Activated gamma-delta T cell treated with anti-CD3 and anti-CD28 coated beads, Interleukin-2, amount 50 U/mL, for 16 hours (primary cell): ENCODE results near the gene GSTO2.
A peak's percentile ranks its signal among the peaks of the same experiment; 100 is the strongest.
"Not testable (repeated sequence)": the region's sequence is repeated elsewhere in the genome, so short reads cannot be mapped to it uniquely, and the experiment has no call there.

Source experiments
- DNase-seq: peaks from one replicate; pipeline ENCODE4 v3.0.0-alpha.2; 2020; ENCODE audit warnings: low read depth

GSTO2 gene

DNA sequence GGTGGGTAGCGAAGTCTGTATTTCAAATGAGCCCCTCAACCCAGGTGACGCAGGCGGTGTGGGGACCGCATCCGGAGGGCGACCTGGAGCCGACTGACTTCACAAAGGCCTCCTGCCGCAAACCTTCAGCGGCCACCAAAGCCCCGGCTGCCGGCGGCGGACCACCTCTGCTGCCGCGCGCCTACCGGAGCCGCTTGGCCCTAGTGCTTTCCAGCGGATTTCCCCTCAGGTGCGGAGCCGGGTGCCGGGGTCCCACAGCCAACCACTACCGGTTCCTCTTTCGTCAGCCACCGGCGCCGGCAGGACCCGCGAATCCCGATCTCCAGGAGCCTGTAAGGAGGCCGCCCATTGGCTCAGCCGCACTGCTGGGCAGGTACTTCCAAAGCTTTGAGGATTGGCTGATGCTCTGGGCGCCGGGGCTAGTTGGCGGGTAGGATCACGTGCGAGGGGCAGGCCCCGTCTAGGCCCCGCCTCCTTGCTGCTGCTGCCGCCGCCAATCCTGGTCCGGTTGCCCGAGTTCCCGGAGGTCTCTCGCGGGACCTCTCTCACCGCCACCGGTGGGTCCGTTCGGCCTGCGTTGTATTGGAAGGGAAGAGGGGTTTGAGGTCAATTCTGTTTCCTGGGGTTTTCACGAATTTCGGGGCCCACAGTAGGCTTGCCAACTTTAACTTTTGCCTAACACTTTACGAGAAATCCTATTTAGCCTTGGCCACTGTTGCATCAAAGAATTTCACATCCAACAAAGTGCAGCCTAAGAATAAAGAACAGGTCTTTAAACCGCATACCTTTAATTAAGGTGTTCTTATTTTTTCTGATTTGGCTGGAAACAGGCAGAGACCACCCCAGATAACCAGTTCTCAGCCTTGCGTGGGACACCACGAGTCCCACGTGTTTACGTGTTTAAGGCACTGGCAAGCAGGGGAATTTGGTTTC lies at the start of gene GSTO2:
GSTO2 (plus strand) TSS at position 472 of the 933 bp plus-strand sequence. CDS start 5,732 bp downstream, outside the sequence.
- peak; percentile 97 for DNase-seq

DNA sequence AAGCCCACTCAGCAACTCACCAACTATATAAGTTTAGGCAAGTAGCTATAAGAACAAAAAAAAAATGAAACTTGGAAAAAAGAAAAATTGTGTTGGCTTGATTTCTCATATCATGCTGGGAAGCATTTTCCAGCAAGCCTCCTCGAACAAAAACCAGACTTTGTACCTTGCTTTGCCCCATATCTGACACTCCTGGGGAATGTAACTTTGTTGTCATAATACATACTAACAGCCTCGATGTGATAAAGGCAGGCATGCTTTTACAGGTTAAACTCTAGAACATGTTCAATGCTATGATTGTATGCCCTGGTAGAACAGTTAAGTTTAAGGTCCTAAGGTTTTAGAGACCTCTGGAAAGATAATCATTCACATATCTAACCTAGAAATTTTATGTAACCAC lies 48.5 kb upstream of the GSTO2 start:
- DNase-seq = no peak

DNA sequence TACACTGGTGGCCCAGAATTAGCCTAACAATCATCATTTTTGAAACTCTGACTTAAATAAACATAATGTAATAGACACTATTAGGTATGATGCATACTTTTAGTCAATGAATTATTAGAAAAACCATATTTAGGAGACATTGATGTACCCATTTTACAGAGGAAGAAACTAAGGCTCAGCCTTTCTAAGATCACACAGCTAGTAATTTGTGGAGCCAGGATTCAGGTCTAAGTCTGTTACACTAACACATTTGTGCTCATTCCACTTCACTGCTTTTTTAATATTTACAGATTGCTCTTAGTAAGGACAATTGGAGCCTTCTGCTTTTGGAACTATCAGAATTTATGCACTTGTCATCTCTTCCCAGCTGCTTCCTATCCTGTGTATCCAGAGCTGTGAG lies 45.7 kb upstream of the GSTO2 start:
- no peak for DNase-seq

DNA sequence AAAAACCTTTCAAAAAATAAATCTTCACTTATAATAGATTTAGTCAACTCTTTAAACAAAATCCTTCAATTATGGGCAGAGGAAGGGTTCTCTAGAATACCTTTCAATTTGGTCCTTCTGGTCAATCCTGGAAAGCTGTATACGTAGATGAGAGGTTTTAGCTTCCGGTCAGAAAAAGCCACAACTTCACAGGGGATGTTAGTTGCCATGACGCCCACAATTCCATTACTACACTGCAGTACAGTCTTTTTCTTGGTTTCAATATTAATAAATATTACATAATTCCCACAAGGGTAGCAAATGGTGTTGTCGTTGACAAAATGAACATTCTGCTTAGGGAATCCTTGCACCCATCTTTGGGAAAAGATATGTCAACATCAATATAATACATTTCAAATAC lies 38.5 kb upstream of the GSTO2 start:
- DNase-seq = no peak

DNA sequence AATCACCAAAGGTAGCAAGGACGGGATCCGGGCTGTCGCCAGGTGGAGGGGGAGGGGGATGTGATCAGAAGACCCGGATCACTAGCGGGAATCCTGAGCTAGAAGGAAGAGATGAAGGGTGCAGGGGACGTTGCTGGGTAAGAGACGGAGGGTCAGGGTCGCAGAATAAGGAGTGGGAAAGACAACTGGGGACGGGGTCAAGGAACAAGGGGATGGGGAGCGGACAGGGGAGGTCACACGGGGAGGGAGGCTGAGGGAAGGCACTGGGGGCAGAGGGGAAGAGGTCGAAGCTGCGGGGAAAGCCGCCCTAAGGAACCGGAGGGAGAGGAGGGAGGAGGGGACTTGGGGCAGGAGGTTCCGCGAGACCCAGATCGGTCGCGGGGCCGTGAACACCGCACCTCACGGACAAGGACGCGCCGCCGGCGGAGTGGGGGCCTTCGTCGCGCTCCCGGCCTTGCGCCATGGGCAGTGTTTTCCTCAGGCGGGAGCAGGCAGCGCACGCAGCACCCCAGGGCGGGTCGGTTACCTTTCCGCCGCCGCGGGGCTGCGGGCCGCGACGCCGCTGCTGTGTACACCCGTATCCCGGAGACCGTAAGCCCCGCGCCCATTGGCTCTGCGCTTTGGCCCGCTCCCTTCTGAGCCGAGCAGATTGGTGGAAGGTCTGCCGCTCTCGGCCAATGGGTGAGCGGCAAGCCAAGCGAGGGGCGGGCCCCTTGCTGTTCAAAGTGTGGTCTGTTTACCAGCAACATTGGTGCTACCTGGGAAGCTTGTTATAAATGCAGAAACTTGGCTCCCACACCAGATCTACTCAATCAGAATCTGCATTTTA lies 37.0 kb upstream of the GSTO2 start, which contains the start of gene CFAP43:
CFAP43 (minus strand) TSS at position 581 of the 829 bp plus-strand sequence; CDS start at position 463, 118 bp downstream.
- DNase-seq = peak; percentile 98

DNA sequence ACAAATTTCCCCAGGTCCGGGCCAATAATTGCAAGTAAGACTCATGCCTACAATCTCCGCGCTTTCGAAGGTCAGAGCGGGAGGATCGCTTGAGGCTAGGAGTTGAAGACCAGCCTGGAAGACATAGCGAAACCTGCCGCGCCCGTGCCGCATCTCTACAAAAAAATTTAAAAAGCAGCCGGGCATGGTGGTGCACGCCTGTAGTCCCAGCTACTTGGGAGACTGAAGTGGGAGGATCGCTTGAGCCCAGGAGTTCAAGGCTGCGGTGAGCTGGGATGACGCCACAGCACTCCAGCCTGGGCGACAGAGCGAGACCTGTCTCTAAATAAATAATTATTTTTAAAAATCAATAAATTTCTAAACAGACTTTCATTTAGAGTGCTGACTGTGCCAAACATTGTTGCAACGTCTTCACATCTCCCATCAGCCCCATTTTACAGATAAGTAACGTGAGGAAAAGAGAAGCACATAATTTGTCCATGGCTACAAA lies 36.3 kb upstream of the GSTO2 start:
- no peak for DNase-seq

DNA sequence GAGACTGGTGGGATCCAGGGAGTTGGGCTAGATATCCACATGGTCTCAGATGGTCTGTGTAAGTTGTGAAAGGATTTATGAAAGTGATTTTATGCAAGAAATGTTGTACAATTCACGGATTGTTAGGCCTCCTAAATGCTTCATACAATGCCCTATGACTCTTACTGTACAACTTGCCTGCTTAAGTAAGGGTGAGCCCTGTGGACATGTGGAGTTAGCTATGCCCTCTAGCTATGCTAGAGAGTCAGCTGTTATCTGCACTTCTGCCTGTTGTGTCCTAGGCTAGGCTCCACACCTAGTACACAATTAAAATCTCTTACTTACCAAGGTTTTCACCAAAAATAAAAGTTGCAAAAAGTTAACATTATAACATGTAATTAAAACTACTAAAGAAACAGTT lies 35.2 kb upstream of the GSTO2 start:
- no peak for DNase-seq

DNA sequence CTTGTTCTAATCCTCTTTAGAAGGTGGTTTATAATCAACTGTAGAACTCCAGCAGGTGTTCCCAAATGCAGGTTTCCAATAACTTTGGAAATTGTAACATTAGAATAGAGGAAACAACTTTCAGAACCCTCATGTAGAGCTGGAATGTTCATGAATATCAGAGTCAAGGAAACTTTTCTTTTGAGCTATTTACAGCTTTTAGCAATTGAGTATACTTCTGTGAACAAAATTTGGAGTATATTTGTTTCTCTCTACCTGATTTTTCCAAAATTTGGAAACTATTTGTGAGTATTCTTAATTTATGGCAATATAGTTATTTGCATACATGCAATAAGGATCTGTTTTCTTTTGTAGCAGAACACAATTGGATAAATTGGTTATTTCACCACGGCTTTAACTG lies 34.0 kb upstream of the GSTO2 start:
- DNase-seq = no peak

DNA sequence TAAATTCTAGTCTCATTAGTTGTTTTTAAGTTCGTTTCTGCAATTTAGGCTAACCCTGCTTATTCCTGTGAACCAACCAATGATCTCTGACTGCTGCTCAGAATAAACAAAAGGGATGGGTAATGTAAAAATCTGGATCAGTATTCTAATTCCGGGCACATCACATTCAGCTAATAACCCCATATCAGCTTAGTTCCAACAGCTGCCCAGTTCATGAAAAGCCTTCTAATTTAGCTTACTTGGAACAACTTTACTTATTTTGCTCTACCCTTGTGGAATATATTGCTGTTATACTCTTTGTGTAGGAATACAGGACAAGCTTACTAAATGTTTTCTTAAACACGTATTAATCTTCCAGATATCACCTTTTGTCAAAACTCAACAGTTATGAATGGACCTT lies 33.2 kb upstream of the GSTO2 start:
- no peak for DNase-seq

DNA sequence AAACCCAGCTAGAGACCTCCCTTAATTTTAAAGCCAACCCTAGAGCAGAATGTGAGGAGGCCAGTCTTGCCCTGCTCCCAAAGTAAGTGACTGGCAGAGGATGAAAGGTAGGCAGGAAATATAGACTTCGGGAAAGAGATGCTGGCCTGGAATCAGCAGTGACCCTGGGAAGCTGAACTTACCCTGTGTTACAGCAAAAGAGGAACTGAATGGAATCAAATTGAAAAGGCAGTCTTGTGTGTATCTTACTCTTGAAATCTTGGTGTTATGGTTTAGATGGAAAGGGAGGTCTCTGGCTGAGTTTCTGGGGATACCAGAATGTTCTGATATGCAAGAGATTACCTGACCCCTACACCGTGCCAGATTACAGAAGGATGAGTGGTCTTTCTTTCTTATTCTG lies 28.9 kb upstream of the GSTO2 start:
- no peak for DNase-seq

DNA sequence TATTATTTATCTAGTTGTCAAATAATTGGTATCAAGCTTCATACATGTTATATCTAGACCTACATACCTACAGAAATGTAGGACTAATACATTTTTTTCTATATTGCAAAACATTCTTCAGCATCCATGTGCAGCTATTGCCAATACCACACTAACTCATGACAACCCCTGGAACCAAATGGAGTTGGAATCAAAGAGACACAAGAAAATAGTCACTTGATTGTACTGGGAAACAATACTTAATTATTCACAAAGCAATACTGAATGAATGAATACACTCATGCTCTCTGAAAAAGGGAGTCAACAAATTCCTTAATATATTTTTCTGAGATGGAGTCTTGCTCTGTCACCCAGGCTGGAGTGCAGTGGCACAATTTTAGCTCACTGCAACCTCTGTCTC lies 26.4 kb upstream of the GSTO2 start:
- DNase-seq = no peak

DNA sequence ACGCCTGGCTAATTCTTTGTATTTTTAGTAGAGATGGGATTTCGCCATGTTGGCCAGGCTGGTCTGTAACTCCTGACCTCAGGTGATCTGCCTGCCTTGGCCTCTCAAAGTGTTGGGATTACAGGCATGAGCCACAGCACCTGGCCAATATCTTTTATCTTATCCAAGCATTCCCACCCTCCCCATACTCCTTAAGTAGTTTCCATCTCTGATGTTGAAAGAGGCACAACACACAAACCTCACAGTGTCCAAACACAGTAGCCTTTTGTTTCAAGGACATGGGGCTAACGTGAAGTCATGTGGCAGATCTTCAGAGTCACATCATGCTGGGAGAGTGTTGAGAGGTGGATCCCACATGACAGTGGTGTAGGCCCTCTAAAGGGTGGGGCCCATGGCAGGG lies 26.0 kb upstream of the GSTO2 start:
- DNase-seq = not testable (repeated sequence)

DNA sequence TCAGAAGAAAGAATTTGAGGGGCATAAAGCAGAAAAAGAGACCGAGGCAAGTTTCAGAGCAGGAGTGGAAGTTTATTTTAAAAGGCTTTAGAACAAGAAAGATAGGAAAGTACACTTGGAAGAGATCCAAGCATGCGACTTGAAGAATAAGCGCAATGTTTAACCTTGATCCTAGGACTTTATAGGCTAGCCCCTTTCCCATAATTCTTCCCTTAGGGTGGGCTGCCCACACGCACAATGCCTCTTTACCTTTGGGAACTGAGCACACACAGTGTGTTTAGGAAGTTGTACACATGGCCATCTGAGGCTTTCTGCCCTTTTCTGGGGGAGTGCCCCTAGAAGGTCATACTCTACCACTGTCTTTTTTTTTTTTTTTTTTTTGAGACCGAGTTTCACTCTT lies 25.5 kb upstream of the GSTO2 start:
- DNase-seq = no peak

DNA sequence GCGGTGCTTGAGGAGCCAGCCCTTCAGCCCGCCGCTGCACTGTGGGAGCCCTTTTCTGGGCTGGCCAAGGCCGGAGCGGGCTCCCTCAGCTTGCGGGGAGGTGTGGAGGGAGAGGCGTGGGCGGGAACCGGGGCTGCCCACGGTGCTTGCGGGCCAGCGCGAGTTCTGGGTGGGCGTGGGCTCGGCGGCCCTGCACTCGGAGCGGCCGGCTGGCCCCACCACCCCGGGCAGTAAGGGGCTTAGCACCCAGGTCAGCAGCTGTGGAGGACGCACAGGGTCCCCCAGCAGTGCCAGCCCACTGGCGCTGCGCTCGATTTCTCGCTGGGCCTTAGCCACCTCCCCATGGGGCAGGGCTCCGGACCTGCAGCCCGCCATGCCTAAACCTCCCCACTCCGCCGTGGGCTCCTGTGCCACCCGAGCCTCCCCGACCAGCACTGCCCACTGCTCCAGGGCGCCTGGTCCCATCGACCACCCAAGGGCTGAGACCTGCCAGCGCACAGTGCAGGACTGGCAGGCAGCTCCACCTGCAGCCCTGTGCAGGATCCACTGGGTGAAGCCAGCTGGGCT lies 23.8 kb upstream of the GSTO2 start:
- DNase-seq = no peak

DNA sequence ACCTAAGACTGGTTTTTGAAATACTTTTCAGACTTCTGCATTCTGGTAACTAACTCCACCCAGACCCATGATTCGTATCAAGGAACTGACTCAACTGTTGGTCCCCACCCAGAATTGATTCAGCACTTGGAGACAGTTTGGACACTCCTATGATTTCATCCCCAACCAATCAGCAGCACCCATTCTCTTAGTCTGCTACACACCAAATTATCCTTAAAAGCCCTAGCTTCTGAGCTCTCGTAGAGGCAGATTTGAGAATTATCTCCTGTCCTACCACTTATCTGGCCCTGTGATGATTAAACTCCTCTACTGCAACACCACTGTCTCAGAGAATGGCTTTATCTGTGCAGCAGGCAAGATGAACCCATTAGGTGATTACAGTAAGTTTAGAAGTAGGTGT lies 22.0 kb upstream of the GSTO2 start:
- DNase-seq = no peak

DNA sequence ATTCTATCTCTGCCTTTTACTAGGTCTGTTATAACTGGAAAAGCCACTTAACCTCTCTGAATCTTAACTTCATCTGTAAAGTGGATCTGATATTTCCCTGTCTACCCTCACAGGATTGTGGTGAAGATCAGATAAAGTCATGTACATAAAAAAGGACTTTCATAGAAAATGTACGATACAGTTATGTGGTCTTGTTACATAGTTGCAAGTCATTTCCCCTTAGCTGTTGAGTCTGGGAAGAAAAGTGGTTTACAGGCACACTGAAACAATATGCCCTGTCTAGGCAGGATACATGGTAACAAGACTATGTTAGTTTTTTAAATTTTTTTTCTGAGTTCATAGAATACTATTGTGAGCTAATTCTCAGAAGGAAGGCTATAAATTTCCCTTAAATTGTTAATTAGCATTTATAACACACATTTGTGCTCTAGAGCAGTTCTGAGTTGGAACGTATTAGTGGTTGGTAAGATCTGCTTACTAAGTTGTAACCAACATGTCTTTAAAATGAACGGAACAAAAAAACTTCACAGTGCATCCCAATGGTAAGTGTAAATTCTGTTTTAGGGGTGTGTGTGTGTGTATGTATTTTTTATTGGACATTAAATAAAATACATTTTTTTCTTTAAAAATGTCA lies 21.4 kb upstream of the GSTO2 start:
- no peak for DNase-seq

DNA sequence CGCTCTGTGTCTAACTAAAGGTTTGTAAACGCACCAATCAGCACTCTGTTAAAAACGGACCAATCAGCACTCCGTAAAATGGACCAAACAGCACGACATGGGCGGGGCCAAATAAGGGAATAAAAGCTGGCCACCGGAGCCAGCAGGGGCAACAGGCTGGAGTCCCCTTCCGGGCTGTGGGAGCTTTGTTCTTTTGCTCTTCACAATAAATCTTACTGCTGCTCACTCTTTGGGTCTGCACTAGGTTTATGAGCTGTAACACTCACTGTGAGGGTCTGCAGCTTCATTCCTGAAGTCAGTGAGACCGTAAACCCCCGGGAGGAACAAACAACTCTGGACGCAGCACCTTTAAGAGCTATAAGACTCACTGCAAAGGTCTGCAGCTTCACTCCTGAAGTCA lies 20.1 kb upstream of the GSTO2 start:
- DNase-seq = not testable (repeated sequence)

DNA sequence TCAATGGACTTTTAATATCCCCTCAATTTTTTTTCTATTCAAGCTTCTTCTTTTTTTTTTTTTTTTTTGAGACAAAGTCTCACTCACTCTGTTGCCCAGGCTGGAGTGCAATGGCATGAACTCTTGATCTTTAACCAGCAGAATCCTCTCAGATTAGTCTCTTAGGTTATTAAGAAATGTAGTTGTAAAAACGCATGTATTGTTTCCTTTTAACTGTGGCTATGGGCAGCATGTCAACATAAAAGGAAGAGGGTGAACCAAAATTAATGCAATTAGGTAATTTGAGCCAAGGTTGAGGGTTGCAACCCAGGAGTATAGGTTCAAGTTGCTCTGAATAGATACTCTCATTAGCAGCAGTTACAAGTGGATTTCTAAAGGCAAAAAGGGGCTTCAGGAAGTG lies 18.6 kb upstream of the GSTO2 start:
- DNase-seq = no peak

DNA sequence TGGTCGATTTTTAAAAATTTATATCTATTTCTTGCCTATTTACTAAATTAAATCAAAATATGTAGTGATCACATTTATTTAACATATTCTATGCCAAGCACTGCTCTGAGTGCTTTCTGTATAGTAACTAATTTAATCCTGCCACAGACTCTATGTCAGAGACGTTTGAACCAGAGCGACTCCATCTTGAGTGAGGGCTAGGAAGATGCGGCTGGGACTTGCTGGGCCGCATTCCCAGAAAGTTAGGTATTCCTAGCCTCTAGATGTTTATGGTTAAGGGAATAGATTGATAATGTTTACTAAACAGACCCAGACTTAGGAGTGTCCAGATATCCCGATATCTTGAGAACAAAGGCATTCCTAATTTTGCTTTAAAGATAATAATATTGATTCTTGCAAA lies 17.5 kb upstream of the GSTO2 start:
- DNase-seq = no peak

DNA sequence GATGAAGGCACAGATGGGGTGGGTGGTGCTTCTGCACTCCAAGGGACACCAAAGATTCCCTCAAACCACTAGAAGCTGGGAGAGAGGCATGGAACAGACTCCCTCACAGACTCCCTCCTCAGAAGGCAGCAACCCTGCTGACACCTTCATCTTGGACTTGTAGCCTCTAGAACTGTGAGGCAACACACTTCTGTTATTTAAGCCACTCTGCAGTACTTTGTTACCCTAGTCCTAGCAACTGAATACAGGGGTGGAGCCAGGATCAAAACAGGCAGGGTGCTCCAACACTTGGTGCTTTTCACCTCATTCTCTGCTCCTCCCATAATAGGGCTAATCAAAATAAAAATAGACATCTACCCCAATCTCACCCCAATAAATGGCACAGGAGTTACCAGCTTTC lies 16.6 kb upstream of the GSTO2 start:
- no peak for DNase-seq

DNA sequence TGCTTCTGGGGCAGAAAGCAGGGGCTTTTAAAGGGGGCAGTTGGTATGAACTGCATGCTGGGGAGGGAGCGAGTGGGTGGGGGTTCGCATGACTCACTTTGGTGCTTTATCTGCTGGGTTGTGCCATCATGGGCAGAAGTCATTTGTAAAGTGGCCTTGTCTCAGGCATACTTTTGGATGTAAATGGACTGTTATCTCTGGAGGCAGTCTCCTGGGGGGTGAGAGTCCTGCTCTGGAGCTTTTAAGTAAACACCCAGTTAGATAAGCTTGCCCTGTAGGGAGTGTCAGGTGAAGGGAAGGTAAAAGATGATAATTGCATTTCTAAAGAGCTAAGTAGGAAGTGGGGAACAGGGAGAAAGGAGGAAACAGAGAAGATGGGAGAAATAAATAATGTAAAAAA lies 15.9 kb upstream of the GSTO2 start:
- DNase-seq = no peak
